HG03558 (cell line): Measurements from ENCODE around the gene NPHP4.

Source experiments
- ATAC-seq: cut with Tn5 transposase; IDR thresholded peaks from one replicate; pipeline ENCODE4 v1.9.1; 2021; ENCODE audit warnings: moderate number of reproducible peaks; ENCODE audit not compliant: unreplicated experiment; ENCODE audit errors: extremely low read depth

The NPHP4 gene

DNA sequence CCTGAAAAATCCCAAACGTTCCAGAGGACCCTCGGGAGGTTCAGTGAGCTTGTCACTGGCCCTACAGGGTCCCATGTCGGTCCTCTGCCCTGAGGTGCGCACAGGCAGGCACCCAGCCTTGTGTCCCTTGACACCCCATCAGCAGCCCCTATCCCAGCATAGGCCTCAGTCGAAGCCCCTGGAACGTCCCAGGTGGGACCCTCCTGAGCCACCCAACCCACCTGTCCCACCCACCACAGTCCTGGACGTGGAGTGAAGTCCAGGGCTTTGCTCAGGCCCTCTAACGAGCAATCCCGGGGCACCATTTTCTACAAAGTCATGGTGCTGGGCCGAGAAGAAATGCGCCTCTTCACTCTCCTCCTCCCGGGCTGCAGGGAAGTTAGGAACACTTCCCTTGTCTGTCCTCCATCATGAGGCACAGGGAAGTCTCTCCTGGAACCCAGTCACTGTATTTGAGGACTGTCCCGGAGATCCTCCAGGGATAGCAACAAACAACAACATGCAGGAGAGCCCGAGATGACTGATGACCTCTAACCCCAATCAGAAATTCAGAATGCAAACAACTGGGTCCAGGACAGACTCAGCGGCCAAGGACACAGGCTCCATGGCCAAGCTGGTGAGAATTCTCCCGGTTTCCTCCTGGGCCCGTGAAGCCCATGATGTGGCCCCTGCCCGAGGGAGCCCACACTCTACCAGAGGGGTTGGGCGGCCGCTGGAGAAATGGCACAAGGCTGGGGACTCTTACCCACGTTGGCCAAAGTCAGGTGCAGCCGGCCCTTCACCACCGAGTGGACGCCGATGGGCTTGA is 105.5 kb downstream of the NPHP4 start:
- ATAC-seq, result no peak

DNA sequence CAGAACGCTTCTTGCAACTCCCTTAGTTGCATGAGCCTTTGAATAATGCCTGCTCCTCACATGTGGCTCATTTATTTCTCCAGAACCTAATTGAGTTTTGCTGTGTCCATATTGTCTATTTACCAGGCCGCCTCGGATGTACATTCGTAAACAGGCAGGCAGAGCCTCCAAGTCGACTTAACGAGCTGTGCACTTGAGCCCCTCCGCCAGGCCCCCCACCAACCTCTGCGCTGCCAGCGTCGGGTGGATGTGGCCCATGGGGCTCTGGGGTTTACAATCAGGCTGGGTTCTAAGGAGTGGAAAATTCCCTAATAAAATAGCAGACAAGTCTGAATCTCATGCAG is 106.1 kb downstream of the NPHP4 start:
- ATAC-seq, result no peak

DNA sequence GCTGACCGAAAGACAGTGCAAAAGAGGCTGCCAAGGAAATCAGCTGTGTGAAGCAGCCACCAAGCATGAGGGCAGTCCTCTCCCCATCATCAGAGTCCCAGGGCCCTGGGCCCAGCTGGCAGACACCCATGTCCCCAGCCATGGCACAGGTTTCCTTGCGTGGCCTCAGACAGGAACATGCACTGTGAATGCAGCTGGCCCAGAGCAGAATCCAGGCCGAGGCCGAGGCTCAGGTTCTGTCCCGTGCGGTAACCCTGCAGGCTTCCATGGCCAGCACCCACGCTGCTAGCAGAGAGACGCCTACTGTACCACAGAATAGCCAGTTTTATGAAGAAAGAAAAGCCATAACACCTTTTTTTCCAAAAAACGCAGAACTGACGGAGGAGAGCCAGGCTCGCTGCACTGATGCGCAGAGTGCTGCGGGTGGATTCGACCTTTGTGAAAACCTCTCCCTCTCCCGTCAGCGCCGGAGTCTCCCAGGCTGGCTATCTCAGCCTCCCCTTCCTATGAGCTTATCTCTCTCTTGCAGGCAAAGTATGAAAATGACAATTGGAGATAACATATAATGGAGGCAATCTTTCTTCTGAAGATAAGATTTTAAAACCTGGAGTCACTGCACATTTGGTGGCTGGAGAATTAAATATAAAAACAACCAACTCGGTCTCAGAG is 106.6 kb downstream of the NPHP4 start:
- ATAC-seq, result no peak

DNA sequence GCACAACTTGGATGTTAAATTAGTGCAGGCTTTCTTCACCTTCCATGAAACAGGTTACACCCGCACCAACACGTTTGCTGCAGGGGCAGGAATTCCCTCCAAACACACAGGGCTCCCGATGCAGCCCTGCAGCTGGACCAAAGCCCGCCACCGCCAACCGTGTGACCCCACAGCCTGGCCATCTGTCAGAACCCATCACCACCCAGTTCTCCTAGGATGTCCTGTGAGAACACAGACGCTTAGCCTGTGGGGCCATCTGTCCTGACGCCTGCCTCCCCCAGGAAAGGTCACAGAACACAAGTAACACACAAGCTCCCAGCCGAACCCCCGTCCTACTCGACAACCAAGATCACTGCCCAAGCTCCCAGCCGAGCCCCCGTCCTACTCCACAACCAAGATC is 108.1 kb downstream of the NPHP4 start:
- no peak for ATAC-seq

DNA sequence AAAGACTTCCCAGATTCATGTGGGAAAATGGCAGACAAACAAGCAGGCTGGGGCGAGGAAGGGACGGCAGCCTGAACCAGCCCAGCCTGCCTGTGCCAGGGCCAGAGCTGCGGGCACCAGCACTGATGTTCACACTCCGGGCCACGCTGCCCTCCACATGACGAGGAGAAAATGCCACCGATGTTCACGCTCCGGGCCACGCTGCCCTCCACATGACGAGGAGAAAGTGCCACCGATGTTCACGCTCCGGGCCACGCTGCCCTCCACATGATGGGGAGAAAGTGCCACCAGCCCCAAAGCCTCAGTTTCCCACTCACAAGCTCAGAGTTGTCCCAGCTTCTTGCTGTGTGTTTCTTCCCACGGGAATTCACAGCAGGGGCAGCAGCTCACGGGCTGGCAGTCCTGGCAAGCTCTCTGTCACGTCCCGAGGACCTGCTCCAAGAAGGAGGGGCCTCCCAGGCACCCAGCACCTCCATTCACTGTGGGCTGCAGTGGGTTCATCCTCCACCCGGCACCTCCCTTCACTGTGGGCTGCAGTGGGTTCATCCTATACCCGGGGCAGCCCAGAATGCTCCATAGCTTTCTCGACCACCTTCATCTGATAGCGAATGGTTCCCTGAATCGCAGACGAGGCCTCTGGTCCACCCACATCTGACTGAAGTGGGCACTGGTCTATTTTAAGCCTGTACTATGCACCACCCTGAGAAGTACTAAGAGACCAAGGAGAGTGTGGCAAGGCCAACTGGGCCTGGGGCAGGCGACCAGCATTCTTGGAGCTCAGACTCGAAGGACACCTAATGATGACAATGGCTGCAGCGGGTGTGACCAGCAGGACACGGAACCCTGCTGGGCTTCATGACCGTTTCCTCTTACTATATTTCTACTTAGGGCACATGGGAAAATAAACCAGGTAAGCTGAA is 108.8 kb downstream of the NPHP4 start:
- no peak for ATAC-seq

DNA sequence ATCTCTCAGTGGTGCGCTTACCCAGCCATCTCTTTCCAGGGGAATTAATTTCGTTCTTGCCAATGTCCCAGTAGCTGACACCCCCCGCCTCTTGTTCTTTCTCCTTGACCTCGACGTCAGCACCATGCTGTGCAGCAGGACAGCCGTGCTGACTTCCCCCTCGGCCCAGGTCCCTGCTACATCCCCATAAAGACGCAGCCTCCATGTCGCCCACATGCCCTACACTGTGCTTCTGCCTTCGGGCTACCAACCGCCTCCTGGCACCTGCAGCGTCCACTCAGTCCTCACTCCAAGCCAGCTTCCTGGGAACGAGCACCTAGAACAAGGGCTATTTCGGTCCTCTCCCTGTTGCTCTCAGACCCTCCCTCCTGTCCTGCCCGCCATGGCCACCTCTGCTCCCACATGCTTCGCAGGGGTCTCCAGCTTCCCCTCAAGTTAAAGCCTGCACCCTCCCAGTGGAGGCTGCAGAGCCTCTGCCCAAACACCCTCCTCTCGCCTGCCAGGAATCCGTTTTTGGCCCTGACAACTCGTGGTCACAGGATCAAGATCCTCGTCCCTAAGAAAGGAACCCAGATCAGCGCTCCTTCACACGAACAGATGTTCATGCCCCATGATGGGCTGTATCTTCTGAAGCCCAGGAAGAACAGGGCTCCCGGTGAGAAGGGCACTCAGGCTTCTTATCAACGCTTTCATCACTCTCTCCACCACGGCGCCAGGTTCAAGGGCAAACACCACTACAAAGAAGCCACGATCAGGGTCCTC is 109.7 kb downstream of the NPHP4 start:
- no peak for ATAC-seq

DNA sequence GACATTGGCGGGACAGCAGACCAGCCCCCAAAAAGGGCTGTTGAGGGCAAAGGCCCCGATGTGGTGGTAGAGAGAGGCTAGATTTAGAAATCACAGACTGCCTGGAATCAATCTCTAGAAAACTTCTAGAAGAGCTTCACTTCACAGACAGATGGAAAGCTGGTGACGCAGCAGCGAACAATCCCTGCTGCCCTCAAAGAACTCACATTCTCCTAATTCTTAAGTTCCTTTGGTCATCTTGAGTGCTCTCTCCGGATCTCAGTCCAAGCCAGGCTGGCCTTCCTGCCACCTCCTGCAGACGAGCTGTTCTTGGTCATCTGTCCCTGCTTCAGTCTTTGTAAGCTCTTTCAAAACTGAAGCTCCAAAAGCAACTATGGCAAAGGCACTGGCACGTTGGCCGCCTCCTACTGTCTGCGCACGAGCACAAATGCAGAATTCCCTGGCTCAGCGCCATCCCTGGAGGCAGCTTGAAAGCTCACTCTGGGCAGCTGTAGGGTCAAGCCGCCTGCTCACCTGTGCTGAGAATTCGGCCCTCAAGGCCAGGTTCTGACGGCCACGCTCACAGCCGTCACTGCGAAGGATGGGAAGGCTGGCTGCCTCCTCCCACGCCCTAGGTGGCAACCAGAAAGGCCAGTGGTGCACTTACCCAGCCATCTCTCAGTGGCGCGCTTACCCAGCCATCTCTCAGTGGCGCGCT is 110.6 kb downstream of the NPHP4 start:
- no peak for ATAC-seq

DNA sequence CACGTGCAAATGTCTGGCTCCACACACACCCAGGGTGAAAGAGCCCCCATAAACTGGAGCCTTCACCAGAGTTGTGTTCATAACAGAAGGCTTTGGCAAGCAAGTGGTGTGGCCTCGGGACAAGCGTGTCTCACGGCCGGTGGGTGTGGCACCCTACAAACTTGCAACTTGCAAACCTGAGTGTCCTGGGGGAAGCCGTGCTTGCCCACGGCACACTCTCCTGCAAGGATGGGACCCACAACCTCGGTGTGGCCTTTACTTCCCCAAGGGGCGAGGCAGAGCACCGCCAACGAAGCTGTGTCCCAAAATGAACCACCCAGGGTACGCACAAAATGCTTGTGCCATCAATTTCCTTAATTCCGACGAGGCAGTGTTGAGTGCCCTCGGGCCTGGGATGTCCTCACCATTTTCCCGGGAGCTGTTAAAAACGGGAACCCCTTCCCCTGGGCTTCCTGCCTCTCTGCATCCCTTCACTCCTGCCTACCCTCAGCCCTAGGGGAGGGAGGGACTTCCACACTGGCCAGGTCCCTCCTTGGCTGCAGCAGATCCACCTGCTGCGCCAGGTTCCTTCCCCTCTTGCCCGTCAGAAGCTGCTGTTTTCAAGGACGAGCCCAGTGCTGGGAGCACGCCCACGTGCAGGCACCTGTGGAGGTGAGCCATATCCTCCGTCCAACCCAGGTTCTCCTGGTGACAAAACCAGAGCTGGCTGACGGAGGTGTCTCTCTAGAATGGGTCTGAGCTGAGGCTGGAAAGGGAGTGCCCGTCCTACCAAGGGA is 111.4 kb downstream of the NPHP4 start:
- no peak for ATAC-seq

DNA sequence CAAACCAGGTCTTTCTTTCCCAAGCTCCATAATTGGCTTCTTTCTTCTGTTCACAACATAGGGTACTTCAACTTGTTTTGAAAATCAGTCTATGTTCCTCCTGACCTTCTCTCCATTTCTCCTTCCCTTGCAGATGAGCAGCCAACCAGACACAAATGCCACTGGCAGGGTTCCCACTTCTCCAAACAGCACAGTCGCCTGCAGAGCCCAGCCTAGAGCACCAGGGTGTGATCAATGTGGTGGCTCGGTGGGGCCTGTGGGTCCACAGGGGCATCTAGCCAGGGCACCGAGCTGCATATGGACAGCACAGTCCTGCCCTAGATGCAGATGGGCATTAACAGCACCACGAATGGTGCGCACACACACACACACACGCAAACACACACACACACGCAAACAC is 112.8 kb downstream of the NPHP4 start:
- ATAC-seq, result no peak

DNA sequence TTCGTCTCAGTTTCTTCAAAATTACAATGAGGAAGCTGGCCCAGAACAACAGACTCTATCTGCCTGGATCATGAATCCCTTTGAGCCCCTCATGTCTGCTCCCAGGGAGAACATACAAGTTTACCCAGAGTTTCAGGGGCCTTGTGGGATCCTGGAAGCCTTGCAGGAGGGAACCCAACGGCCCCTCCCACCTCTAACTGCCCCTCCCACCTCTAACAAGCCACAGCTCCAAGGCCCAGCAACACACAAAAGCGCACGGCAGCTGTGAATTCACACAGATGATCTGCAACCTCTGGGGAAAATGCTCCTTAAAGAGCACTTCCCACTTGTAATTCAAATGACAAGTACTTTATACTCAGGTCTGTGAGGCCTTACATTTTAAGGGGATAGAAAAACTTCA is 113.3 kb downstream of the NPHP4 start:
- ATAC-seq, result no peak

DNA sequence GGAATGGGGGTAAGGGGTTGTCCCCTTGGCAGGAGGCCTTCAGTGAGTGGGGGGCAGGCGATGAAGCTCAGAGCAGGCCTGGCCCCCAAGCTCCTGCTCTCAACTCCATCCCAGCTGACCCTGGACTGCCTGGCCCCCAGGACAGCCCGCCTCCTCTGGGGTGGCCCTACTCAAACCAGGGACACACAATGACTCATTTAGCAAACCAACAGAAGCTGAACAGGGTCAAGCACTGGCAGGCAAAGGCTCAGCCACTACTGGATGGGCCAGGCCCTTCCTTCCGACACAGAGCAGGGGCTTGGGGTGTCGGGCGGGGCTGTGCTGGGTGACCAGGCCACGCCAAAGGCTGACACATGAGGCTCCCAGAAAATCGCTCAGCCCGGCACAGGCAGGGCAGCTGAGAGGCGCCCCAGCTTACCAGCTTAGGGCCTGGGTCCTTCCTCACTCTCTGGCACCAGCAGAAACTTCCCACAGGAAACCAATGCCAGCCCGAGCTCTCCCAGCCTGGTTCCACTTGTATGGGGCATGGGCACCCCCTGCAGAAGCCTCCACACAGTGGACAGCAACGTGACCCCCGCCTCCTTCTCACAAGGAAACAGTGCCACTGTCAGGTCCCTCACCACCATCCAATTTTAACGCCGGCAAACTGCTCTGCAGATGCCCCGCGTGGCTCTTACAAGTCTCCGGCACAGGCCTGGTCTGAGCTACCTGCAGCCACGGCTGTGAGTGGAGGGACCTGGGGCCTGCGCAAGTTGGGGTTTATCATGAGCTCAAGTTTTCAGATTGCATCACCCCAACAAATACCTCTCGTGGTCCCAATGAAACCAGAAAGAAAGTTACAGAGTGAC is 114.3 kb downstream of the NPHP4 start:
- no peak for ATAC-seq

DNA sequence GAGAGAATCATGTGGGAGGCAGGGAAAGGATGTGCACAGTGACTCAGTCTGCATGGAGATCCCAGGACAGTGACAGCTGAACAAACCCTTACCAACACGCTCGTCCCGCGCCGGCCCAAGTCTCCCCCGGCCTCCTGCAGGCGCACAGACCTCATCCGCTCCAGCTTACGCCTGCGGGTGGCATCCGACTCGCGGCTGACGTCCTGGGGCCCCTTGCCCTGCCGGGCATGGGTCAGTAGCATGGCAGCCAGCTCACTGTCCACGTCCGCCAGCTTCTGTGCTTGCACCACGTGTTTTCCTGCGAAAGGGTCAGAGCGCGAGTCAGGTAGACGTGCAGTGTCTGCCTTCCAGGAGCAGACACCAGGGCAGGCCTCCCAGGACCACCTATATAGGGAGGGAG is 115.2 kb downstream of the NPHP4 start:
- no peak for ATAC-seq

DNA sequence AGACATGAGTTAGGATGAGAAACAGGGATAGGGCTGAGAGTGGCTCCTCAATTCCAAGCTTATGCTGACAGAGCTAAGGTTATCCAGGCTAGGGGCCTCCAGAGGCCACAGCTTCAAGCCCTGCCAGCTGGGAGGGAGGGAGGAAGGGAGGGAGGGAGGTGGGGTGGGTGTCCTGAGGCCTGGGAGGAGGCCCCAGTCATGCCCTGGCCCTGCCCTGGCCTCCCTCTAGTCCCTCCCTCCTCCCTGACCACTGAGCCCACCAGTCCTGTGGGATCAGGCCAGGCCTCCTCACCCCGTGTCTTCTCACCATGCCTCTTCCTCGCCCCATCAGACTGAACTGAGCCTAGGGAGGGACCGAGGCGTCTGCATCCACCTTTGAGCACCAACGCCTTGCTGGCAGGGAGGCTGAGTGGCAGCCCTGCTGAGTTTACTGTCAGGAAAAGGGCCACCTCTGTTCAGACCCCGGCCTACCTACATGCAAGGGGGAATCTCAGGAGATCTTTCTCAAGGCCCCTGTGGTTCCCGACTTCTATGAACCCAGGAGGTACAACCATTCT is 116.1 kb downstream of the NPHP4 start:
- ATAC-seq, result no peak

DNA sequence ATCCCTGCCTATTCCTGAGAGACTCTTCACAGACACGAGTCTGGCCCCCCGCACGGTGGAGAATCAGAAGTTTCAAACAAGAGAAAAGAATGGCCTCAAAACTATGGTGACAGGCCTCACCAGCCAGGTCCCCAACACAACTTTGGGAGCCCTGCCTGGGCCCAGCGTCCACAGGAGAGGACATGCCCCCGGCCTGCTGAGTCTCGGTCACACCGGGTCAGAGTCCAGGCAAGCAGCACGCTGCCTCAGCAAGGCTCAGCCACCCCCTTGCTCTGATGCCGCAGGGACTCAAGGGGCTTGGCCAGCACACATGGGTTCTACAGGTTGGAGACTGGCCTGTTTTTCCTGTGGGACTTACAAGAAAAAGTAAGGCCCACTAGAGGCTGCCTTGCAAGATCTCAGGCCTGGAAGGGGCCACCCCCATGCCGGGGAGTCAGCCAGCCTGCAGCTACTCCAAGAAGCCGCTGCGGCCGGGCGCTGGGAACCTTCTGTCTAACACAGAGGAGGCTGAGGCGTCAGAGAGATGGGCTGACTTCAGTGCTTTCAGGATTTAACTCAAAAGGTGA is 116.8 kb downstream of the NPHP4 start:
- ATAC-seq, result no peak

DNA sequence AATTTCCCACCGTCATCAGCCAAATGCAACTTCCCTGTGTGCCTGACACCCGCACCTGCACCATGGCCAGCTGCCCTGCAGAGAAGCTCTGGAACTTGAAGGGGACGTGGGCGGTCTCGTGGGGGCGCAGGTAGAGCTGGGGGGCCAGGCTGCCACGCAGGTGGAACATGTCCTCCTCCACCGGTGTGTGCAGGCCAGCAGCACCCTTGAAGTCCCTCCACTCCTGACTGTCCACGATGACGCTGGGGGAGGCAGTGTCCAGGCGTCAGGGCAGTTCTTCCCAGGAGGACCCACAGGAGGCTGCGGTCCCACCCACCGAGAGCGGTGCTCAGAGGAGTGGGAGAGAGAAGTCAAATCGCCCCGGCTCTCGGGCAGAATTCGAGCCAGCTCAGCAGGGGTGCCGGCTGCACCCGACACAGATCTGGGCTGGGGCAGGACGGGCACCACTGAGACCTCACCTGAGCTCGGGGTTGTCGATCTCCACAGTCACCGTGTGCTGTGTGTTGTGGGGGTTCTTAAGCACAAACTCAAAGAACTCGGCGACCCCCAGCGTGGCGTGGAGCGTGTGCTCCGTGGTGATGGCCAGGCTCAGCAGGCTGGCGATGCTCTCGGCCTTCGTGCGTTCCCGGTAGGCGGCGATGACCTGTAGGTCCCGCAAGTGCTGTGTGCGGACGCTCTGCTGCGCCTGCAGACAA is 117.7 kb downstream of the NPHP4 start:
- ATAC-seq, result no peak

DNA sequence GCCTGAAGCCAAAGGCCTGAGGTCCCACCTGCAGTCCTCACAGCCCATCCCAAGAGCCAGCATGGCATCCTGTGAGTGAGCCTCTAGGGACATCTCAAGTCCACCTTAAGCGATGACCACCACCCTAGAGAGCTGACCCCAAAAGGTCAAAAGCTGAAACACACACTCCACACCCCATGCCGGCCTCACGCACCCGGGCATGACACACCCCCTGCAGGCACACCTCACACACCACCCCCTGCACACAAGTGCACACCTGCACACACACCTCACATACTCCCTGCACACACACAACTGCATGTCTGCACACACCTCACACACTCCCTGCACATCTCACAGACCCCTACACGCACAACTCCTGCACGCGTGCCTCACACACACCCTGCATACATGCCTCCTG is 118.7 kb downstream of the NPHP4 start:
- ATAC-seq, result no peak

DNA sequence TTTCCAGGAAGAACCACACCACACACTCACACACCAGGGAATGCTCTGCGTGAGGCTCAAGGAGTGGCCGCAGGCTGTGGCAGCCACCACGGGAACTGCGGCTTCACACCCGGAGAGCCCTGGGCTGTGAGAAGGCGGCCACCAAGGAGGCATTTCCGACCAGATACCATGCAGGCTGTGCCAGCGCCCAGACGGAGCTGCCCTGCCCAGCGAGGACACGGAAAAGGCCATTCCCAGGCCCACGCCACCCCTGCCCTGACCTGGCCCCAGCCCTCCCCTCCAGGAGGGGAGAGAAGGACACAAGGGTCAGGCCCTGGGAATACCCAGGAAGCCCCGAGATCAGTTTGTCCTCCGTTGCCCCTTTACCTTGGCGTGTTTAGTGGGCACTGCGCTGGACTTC is 119.3 kb downstream of the NPHP4 start:
- no peak for ATAC-seq
